GM23248 (cell line): ENCODE data around the gene NR1H4. TPM values are rescaled to one million over a fixed set of nuclear protein-coding genes. Genes with fewer than 3 reads are reported as not detected.

Source experiments
- DNase-seq: peaks from one replicate; pipeline ENCODE4 v3.0.0-alpha.2; 2015
- H2AFZ ChIP-seq: fragments of 200-600 bp; sonication (generic); 2 replicates; pipeline ENCODE4 v1.6.1; 2016; ENCODE audit warnings: antibody characterized with exemption
- H3F3A ChIP-seq: fragments of 200-600 bp; sonication (generic); 2 replicates; pipeline ENCODE4 v1.6.1; 2016; ENCODE audit warnings: mild to moderate bottlenecking, antibody characterized with exemption, mixed run types; ENCODE audit not compliant: insufficient read depth
- H3K27ac ChIP-seq: fragments of 200-600 bp; sonication (generic); 2 replicates; pipeline ENCODE4 v1.5.1; 2016; ENCODE audit warnings: mild to moderate bottlenecking
- H3K27me3 ChIP-seq: fragments of 200-600 bp; sonication (generic); replicated peaks from 2 replicates; pipeline ENCODE4 v1.6.1; 2016; ENCODE audit warnings: mild to moderate bottlenecking; ENCODE audit not compliant: insufficient read depth
- H3K36me3 ChIP-seq: fragments of 200-600 bp; sonication (generic); 2 replicates; pipeline ENCODE4 v1.6.1; 2016; ENCODE audit warnings: low read depth, mild to moderate bottlenecking
- H3K4me1 ChIP-seq: fragments of 200-600 bp; sonication (generic); 2 replicates; pipeline ENCODE4 v1.6.1; 2016; ENCODE audit warnings: mild to moderate bottlenecking; ENCODE audit not compliant: insufficient read depth
- H3K4me2 ChIP-seq: fragments of 200-600 bp; sonication (generic); one replicate; pipeline ENCODE4 v1.6.1; 2016; ENCODE audit warnings: mild to moderate bottlenecking; ENCODE audit not compliant: unreplicated experiment
- H3K4me3 ChIP-seq: fragments of 200-600 bp; sonication (generic); 2 replicates; pipeline ENCODE4 v1.5.1; 2016; ENCODE audit warnings: mild to moderate bottlenecking
- H3K79me2 ChIP-seq: fragments of 200-600 bp; sonication (generic); 2 replicates; pipeline ENCODE4 v1.6.1; 2016; ENCODE audit warnings: mild to moderate bottlenecking; ENCODE audit not compliant: insufficient read depth
- H3K9ac ChIP-seq: fragments of 200-600 bp; sonication (generic); 2 replicates; pipeline ENCODE4 v1.6.1; 2016; ENCODE audit warnings: mild to moderate bottlenecking
- H3K9me2 ChIP-seq: fragments of 200-600 bp; sonication (generic); 2 replicates; pipeline ENCODE4 v1.6.1; 2016; ENCODE audit warnings: mixed run types, mild to moderate bottlenecking, moderate library complexity; ENCODE audit not compliant: insufficient read depth
- H3K9me3 ChIP-seq: fragments of 200-600 bp; sonication (generic); one replicate; pipeline ENCODE4 v1.6.1; 2017; ENCODE audit warnings: low read depth
- H4K20me1 ChIP-seq: fragments of 200-600 bp; sonication (generic); 2 replicates; pipeline ENCODE4 v1.6.0; 2016; ENCODE audit not compliant: insufficient read depth
- EZH2 ChIP-seq: fragments of 200-600 bp; sonication (generic); IDR thresholded peaks from 2 replicates; pipeline ENCODE4 v1.6.1; 2018; ENCODE audit warnings: antibody characterized with exemption, mild to moderate bottlenecking; ENCODE audit not compliant: insufficient read depth, poor library complexity, severe bottlenecking
- EZH2phosphoT487 ChIP-seq: fragments of 200-600 bp; sonication (generic); IDR thresholded peaks from 2 replicates; pipeline ENCODE4 v1.6.1; 2018; ENCODE audit warnings: antibody characterized with exemption, moderate library complexity, mild to moderate bottlenecking, low read depth; ENCODE audit not compliant: insufficient read depth
- WGBS, 2 experiments: methylation state at CpG; one replicate each; pipeline ENCODE4 v1.1.6; 2015 to 2017; ENCODE audit warnings: low lambda C conversion rate in 2 of 2, low coverage in 1 of 2; ENCODE audit errors: missing lambda C conversion rate in 2 of 2; 5-methylcytosine and 5-hydroxymethylcytosine counted together
- in situ Hi-C: fragments of 300-500 bp; cut with MboI; formaldehyde crosslinking; loops from 2 replicates; pipeline ENCODE4 v1.15.0; 2020
- polyA plus RNA-seq: library from polyadenylated mRNA; unstranded; fragments of >200 nt; fragmentation: Nextera tagmentation; extraction: Ambion mirVana; gene quantifications from 2 replicates; pipeline ENCODE4 v1.2.1, GENCODE V29; 2016
- total RNA-seq: library from RNA; depleted of rRNA; stranded (reverse); fragments of >200 nt; shearing (Covaris generic); gene quantifications from 2 replicates; pipeline ENCODE4 v1.2.3, GENCODE V29; 2014

Gene NR1H4
- total and polyA plus RNA-seq, 2 experiments from 2014 or later = not detected

- Histone ChIP-seq H3K4me2 (no peak overlapping the region), H3K9ac (no peak overlapping the region), H3K79me2 (no peaks in the 10 kb centered on the region), H3F3A (no peaks in the 10 kb centered on the region), H3K4me3 (no peak overlapping the region), H3K36me3 (no peaks in the 10 kb centered on the region), H3K9me2 (no peaks in the 10 kb centered on the region), H3K27me3 (peaks cover 3% of the 10 kb centered on the region; the same call in 1 of the 2 replicates), H3K9me3 (no peaks in the 10 kb centered on the region), H2AFZ (no peak overlapping the region), H3K27ac (no peak overlapping the region), H3K4me1 (no peaks in the 10 kb centered on the region), H4K20me1 (no peaks in the 10 kb centered on the region)
- DNase-seq = no peak
- in situ Hi-C loops = no loop called here
- TF ChIP-seq EZH2 (no peak), EZH2phosphoT487 (no peak)
- 29 to 38% methylated on average over 3 of the region's 3 CpGs for WGBS, 2 experiments
Measured at GRCh38 chr12:100473050-100473715, 483 bp upstream of the NR1H4 start.

GRCh38 chr12:100474617-100475016 is 951 bp downstream of the NR1H4 start:
- Histone ChIP-seq H3K36me3 (no peaks in the 10 kb centered on the region), H3K4me3 (no peak overlapping the region), H4K20me1 (no peaks in the 10 kb centered on the region), H3K9me2 (no peaks in the 10 kb centered on the region), H3K4me2 (no peak overlapping the region), H3K27me3 (peaks cover 3% of the 10 kb centered on the region; the same call in 1 of the 2 replicates), H3F3A (no peaks in the 10 kb centered on the region), H3K4me1 (no peaks in the 10 kb centered on the region), H3K9me3 (no peaks in the 10 kb centered on the region), H3K79me2 (no peaks in the 10 kb centered on the region), H3K9ac (no peak overlapping the region), H3K27ac (no peak overlapping the region), H2AFZ (no peak overlapping the region)
- WGBS, 2 experiments = 17 to 28% methylated on average over 1 of the region's 1 CpG
- DNase-seq = no peak
- TF ChIP-seq EZH2 (no peak), EZH2phosphoT487 (no peak)
- in situ Hi-C loops = no loop called here

- in situ Hi-C loops = no loop called here
- WGBS, 2 experiments = 58 to 61% methylated on average over 14 of the region's 14 CpGs
- H3K9me2 ChIP-seq = no peaks in the 10 kb centered on the region
Measured at GRCh38 chr12:100476013-100476751, 2.5 kb downstream of the NR1H4 start.

GRCh38 chr12:100481021-100481420 is 7.4 kb downstream of the NR1H4 start:
- Histone ChIP-seq H3K27me3 (no peaks in the 10 kb centered on the region), H3K79me2 (no peaks in the 10 kb centered on the region), H3K27ac (no peak overlapping the region), H3K4me3 (no peak overlapping the region), H3K9me3 (no peaks in the 10 kb centered on the region), H4K20me1 (no peaks in the 10 kb centered on the region), H3K36me3 (no peaks in the 10 kb centered on the region), H3K9ac (no peak overlapping the region), H3K4me1 (no peaks in the 10 kb centered on the region), H3K4me2 (no peak overlapping the region), H3F3A (no peaks in the 10 kb centered on the region), H2AFZ (no peak overlapping the region), H3K9me2 (no peaks in the 10 kb centered on the region)
- in situ Hi-C loops = no loop called here
- TF ChIP-seq EZH2 (no peak), EZH2phosphoT487 (no peak)
- DNase-seq = no peak
- 44 to 45% methylated on average over 5 of the region's 5 CpGs for WGBS, 2 experiments

More at GRCh38 chr12:100476013-100476751, 2.5 kb downstream of the NR1H4 start:
- no peaks in the 10 kb centered on the region for H3K9me3 ChIP-seq
- H3K9ac ChIP-seq = no peak overlapping the region
- H3K36me3 ChIP-seq = no peaks in the 10 kb centered on the region
- no peak overlapping the region for H3K27ac ChIP-seq
- no peaks in the 10 kb centered on the region for H4K20me1 ChIP-seq
- no peaks in the 10 kb centered on the region; the same call in 1 of the 2 replicates for H3K27me3 ChIP-seq
- no peaks in the 10 kb centered on the region for H3K4me1 ChIP-seq
- no peak overlapping the region for H2AFZ ChIP-seq
- H3F3A ChIP-seq = no peaks in the 10 kb centered on the region
- no peak overlapping the region for H3K4me2 ChIP-seq
- TF ChIP-seq EZH2phosphoT487 (no peak), EZH2 (no peak)
- H3K79me2 ChIP-seq = no peaks in the 10 kb centered on the region
- DNase-seq = no peak
- H3K4me3 ChIP-seq = no peak overlapping the region
